ENCODE results near the gene EXOC1L.

Gene EXOC1L

DNA sequence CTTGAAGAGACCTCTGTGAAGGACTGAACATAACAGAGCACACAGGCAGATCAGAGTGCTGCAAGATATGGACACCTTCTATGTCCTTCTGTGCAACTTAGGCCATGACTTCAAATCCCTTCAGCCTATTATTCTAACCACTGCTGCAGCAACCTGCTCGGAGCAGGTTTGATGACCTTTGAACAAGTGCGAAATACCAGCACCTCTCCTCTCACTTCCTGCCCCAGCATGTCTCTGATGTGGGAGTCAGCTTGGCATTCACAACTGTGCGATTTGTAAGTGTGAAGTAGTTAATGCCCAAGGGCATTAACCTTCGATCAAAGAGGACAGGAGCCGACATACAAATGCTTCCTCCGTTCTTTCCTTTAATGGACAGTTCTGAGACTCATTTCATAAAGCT lies 32.3 kb downstream of the EXOC1L start:
- Histone ChIP-seq H3K79me2 (no peaks in the 10 kb centered on the region), H3K4me3 (ENCODE audit: low read depth, low read length) (no peak overlapping the region), H3K36me3 (ENCODE audit: control insufficient read depth, insufficient read depth, low read length) (no peaks in the 10 kb centered on the region), H2AFZ (no peak overlapping the region), H3K27me3 (ENCODE audit: control insufficient read depth, insufficient read depth, low read length) (no peaks in the 10 kb centered on the region), H3K9me3 (ENCODE audit: control insufficient read depth, low read length) (no peaks in the 10 kb centered on the region), H3K27ac (no peak overlapping the region), H3K9ac (no peak overlapping the region), H3K4me2 (ENCODE audit: low read length) (no peak overlapping the region), H3K4me1 (peaks cover 3% of the 10 kb centered on the region)
- TF ChIP-seq CTCF (IDR thresholded peaks at IDR 0.05) = no peak

DNA sequence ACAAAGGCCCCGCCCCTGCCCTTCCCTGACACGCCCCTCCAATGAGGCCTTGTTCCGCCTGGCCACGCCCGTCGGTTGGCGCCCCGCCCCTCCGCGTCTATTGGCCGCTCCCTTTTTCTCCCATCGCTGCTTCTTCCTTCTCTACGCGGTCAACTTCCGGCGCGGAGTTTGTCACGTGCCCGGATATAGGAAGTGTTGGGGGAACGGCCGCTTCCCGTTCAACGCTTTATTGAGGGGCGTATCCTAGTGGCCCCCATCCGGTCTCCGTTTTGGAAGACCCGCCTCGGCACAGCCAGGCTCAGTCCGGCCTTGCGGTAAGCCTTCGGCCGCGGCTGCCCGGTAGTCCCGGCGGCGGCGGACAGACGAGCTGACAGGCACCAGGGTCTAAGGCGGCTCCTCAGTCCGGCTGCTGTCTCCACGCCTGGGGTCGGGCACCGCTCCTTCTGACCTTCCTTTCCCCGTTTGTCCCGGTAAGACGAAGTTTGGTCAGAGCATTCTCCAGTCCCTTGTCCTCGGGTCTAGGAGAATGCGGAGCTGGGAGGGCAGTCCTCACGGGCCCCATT lies 34.0 kb downstream of the EXOC1L start, which contains the start of gene EXOC1:
Gene EXOC1 (plus strand): TSS at position 165 of the 563 bp plus-strand sequence. CDS start 4,676 bp downstream, outside the sequence.
- peak within 1 kb of the TSS; percentile 93 for H2AFZ ChIP-seq
- H3K4me3 ChIP-seq (ENCODE audit: low read depth, low read length) = peak within 1 kb of the TSS; percentile 90
- no peaks in the 10 kb centered on the region for H3K36me3 ChIP-seq (ENCODE audit: control insufficient read depth, insufficient read depth, low read length)
- peak within 1 kb of the TSS; percentile 60 for H3K4me2 ChIP-seq (ENCODE audit: low read length)
- H3K4me1 ChIP-seq = peaks cover 3% of the 10 kb centered on the region
- H3K27me3 ChIP-seq (ENCODE audit: control insufficient read depth, insufficient read depth, low read length) = no peaks in the 10 kb centered on the region
- H3K27ac ChIP-seq = peak within 1 kb of the TSS; percentile 79
- no peaks in the 10 kb centered on the region for H3K79me2 ChIP-seq
- H3K9me3 ChIP-seq (ENCODE audit: control insufficient read depth, low read length) = no peaks in the 10 kb centered on the region
- peak within 1 kb of the TSS; percentile 37 for H3K9ac ChIP-seq
- TF ChIP-seq CTCF (IDR thresholded peaks at IDR 0.05) = no peak

- H3K4me3 ChIP-seq (ENCODE audit: low read depth, low read length) = peak overlapping the region; percentile 90
- no peak for TF ChIP-seq CTCF (IDR thresholded peaks at IDR 0.05)
- no peaks in the 10 kb centered on the region for H3K9me3 ChIP-seq (ENCODE audit: control insufficient read depth, low read length)
- no peaks in the 10 kb centered on the region for H3K27me3 ChIP-seq (ENCODE audit: control insufficient read depth, insufficient read depth, low read length)
- peak overlapping the region; percentile 79 for H3K27ac ChIP-seq
- peak overlapping the region; percentile 60 for H3K4me2 ChIP-seq (ENCODE audit: low read length)
- peak overlapping the region; percentile 93 for H2AFZ ChIP-seq
- peaks cover 3% of the 10 kb centered on the region for H3K4me1 ChIP-seq
- H3K9ac ChIP-seq = no peak overlapping the region
- H3K36me3 ChIP-seq (ENCODE audit: control insufficient read depth, insufficient read depth, low read length) = no peaks in the 10 kb centered on the region
- H3K79me2 ChIP-seq = no peaks in the 10 kb centered on the region
Measured at GRCh38 chr4:55854129-55854528, 34.5 kb downstream of the EXOC1L start.

DNA sequence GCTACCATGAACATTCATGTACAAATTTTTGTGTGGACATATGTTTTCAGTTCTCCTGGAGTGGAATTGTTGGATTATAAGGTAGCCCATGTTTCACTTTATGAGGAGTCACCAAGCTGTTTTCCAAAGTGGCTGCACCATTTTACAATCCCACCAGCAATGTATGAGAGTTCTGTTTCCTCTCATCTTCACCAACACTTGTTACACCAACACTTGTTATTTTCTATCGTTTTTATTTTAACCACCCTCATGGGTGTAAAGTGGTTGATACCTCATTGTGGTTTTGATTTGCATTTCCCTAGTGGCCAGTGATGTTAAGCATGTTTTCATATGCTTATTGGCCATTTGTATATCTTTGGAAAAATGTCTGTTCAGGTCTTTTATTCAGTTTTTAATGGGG lies 38.0 kb downstream of the EXOC1L start:
- Histone ChIP-seq H3K27me3 (ENCODE audit: control insufficient read depth, insufficient read depth, low read length) (no peaks in the 10 kb centered on the region), H3K4me3 (ENCODE audit: low read depth, low read length) (no peak overlapping the region), H3K27ac (no peak overlapping the region), H2AFZ (no peak overlapping the region), H3K36me3 (ENCODE audit: control insufficient read depth, insufficient read depth, low read length) (no peaks in the 10 kb centered on the region), H3K4me1 (peaks cover 3% of the 10 kb centered on the region), H3K9me3 (ENCODE audit: control insufficient read depth, low read length) (no peaks in the 10 kb centered on the region), H3K4me2 (ENCODE audit: low read length) (no peak overlapping the region), H3K79me2 (no peaks in the 10 kb centered on the region), H3K9ac (no peak overlapping the region)
- TF ChIP-seq CTCF (IDR thresholded peaks at IDR 0.05) = no peak

- Histone ChIP-seq H2AFZ (no peak overlapping the region), H3K9me3 (ENCODE audit: control insufficient read depth, low read length) (no peaks in the 10 kb centered on the region), H3K79me2 (no peaks in the 10 kb centered on the region), H3K27me3 (ENCODE audit: control insufficient read depth, insufficient read depth, low read length) (no peaks in the 10 kb centered on the region), H3K4me2 (ENCODE audit: low read length) (no peak overlapping the region), H3K4me1 (no peaks in the 10 kb centered on the region), H3K9ac (no peak overlapping the region), H3K4me3 (ENCODE audit: low read depth, low read length) (no peak overlapping the region), H3K36me3 (ENCODE audit: control insufficient read depth, insufficient read depth, low read length) (no peaks in the 10 kb centered on the region), H3K27ac (no peak overlapping the region)
- TF ChIP-seq CTCF (IDR thresholded peaks at IDR 0.05) = no peak
Measured at GRCh38 chr4:55859711-55860110, 40.1 kb downstream of the EXOC1L start.
